Neural progenitor cell (in vitro differentiated cells): ENCODE results near the gene ABCA3. TPM values are rescaled to one million over a fixed set of nuclear protein-coding genes. Genes with fewer than 3 reads are reported as not detected.

Experiments used
- DNase-seq: peaks from one replicate; pipeline ENCODE4 v3.0.0-alpha.2; 2016; ENCODE audit warnings: low spot score
- H2AFZ ChIP-seq: fragments of 200-600 bp; sonication (generic); replicated peaks from 2 replicates; pipeline ENCODE4 v1.6.1; 2016; ENCODE audit warnings: antibody characterized with exemption
- H3F3A ChIP-seq: fragments of 200-600 bp; sonication (generic); 2 replicates; pipeline ENCODE4 v1.6.1; 2016; ENCODE audit warnings: antibody characterized with exemption, low read depth
- H3K27ac ChIP-seq: fragments of 200-600 bp; sonication (generic); 2 replicates; pipeline ENCODE4 v1.5.1; 2016; ENCODE audit warnings: mild to moderate bottlenecking
- H3K27me3 ChIP-seq: fragments of 200-600 bp; sonication (generic); 2 replicates; pipeline ENCODE4 v1.6.1; 2016; ENCODE audit warnings: mild to moderate bottlenecking, moderate library complexity
- H3K36me3 ChIP-seq: fragments of 200-600 bp; sonication (generic); 2 replicates; pipeline ENCODE4 v1.5.1; 2016
- H3K4me1 ChIP-seq: fragments of 200-600 bp; sonication (generic); 2 replicates; pipeline ENCODE4 v1.6.1; 2016; ENCODE audit warnings: mixed run types
- H3K4me2 ChIP-seq: fragments of 200-600 bp; sonication (generic); 2 replicates; pipeline ENCODE4 v1.6.1; 2016
- H3K4me3 ChIP-seq: fragments of 200-600 bp; sonication (generic); 2 replicates; pipeline ENCODE4 v1.5.1; 2016
- H3K79me2 ChIP-seq: fragments of 200-600 bp; sonication (generic); 2 replicates; pipeline ENCODE4 v1.6.1; 2016; ENCODE audit warnings: low read depth
- H3K9ac ChIP-seq: fragments of 200-600 bp; sonication (generic); 2 replicates; pipeline ENCODE4 v1.6.1; 2016
- H3K9me3 ChIP-seq: fragments of 200-600 bp; sonication (generic); 2 replicates; pipeline ENCODE4 v1.5.1; 2016; ENCODE audit warnings: low read depth
- H4K20me1 ChIP-seq: fragments of 200-600 bp; sonication (generic); 2 replicates; pipeline ENCODE4 v1.6.1; 2016; ENCODE audit warnings: low read depth
- H3K27ac Mint-ChIP-seq: 3 replicates; pipeline ENCODE4 v1.8.0; 2021; ENCODE audit warnings: mixed read lengths
- H3K27me3 Mint-ChIP-seq: 2 replicates; pipeline ENCODE4 v1.8.0; 2022; ENCODE audit warnings: low read depth, mild to moderate bottlenecking, inconsistent platforms, moderate library complexity, mixed read lengths; ENCODE audit not compliant: insufficient read depth
- H3K36me3 Mint-ChIP-seq: 3 replicates; pipeline ENCODE4 v1.8.0; 2021; ENCODE audit warnings: mixed read lengths
- H3K4me1 Mint-ChIP-seq: 3 replicates; pipeline ENCODE4 v1.8.0; 2021; ENCODE audit warnings: mixed read lengths
- H3K4me3 Mint-ChIP-seq: 3 replicates; pipeline ENCODE4 v1.8.0; 2021; ENCODE audit warnings: mild to moderate bottlenecking, moderate library complexity, mixed read lengths
- H3K9me3 Mint-ChIP-seq: 3 replicates; pipeline ENCODE4 v1.8.0; 2020; ENCODE audit warnings: mixed read lengths
- CTCF ChIP-seq: fragments of 200-600 bp; sonication (generic); IDR thresholded peaks from 2 replicates; pipeline ENCODE4 v1.5.1; 2017; ENCODE audit warnings: antibody characterized with exemption, mild to moderate bottlenecking
- EZH2 ChIP-seq: fragments of 200-600 bp; sonication (generic); IDR thresholded peaks from 2 replicates; pipeline ENCODE4 v1.6.1; 2017; ENCODE audit warnings: antibody characterized with exemption, mild to moderate bottlenecking, moderate library complexity
- EZH2phosphoT487 ChIP-seq: fragments of 200-600 bp; sonication (generic); IDR thresholded peaks from 2 replicates; pipeline ENCODE4 v1.6.1; 2017; ENCODE audit warnings: antibody characterized with exemption
- total RNA-seq: library from RNA; depleted of rRNA; stranded (reverse); fragments of >200 nt; gene quantifications from 2 replicates; pipeline ENCODE4 v1.2.3, GENCODE V29; 2015; ENCODE audit warnings: low replicate concordance

The ABCA3 gene
- total RNA-seq, 1 donor from 2014 or later, result 9.7 TPM

DNA sequence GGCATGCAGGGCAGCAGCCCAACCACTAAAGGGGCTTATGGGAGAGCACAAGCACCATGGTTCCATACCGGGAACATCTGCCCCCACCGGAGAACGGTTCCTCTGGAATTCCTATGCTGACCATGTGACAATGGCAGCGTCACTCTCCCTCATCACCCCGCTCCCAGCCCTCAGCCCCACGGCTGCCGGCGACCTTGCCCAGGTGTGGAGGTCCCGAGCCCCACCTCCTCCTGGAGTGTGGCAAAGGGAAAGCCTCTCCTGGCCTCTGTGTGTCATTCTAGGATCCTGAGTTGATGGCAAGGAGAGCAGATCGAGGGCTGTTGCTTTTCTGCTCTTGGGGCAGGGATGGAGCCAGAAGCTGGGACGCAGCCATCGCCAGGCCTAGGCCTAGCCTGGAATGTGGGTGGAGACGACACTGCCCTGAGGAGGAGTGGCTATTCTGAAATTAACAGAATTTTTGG is 54.8 kb downstream of the ABCA3 start:
- Mint-ChIP-seq H3K27me3 (peaks cover 2% of the 10 kb centered on the region), H3K4me1 (no peaks in the 10 kb centered on the region), H3K27ac (no peak overlapping the region)

DNA sequence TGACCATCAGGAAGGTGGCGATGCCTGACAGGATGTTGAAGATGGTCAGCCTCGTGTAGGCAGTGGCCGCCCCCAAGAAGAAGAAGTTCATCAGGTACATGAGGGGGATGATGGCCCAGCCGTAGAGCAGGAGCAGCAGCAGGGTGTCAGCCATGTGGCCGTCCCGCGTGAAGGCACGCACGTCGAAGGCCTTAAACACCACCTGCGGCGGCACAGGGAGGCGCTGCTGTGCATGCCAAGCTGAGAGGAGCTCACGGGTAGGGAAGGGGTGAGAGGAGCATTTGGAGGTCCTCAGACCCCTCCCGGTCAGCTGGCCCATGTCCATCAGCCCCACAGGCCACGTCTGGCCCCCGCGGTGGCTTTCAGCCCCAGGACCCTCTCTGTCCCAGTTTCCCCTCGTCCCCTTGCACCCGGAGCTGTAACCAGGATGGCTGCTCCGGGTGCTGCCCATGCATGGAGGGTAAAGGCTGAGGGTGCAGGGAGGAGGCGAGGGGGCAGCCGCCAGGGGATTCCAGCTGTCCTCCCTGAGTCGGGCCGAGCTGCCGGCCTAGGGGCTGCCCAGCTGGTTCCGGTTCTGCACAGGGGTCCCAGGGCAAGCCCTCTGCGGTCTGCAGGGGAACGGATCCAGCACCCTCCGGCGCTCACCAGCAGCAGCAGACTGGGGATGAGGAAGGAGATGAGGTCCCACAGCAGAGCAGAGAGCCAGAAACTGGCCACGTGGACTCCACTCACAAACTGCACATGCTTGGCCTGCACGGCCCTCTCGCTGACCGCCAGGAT is 55.5 kb downstream of the ABCA3 start:
- no peak overlapping the region for H3K9ac ChIP-seq
- no peaks in the 10 kb centered on the region for H3K27me3 ChIP-seq
- H3K4me2 ChIP-seq, result no peak overlapping the region
- H3K79me2 ChIP-seq, result no peaks in the 10 kb centered on the region
- no peaks in the 10 kb centered on the region for H3K36me3 ChIP-seq
- Mint-ChIP-seq H3K27ac (no peak overlapping the region), H3K9me3 (no peaks in the 10 kb centered on the region), H3K4me3 (no peak overlapping the region), H3K27me3 (peaks cover 2% of the 10 kb centered on the region), H3K4me1 (no peaks in the 10 kb centered on the region), H3K36me3 (peaks cover 3% of the 10 kb centered on the region)
- TF ChIP-seq EZH2phosphoT487 (no peak), EZH2 (no peak), CTCF (no peak)
- no peaks in the 10 kb centered on the region for H3K9me3 ChIP-seq
- H3F3A ChIP-seq, result no peaks in the 10 kb centered on the region
- no peaks in the 10 kb centered on the region for H4K20me1 ChIP-seq
- DNase-seq, result no peak
- H3K4me3 ChIP-seq, result no peak overlapping the region
- H3K4me1 ChIP-seq, result no peaks in the 10 kb centered on the region
- no peak overlapping the region for H2AFZ ChIP-seq
- H3K27ac ChIP-seq, result no peak overlapping the region

More for the DNA sequence above, 54.8 kb downstream of the ABCA3 start:
- peaks cover 3% of the 10 kb centered on the region for H3K36me3 Mint-ChIP-seq
- Histone ChIP-seq H3K9me3 (no peaks in the 10 kb centered on the region), H3F3A (no peaks in the 10 kb centered on the region), H3K4me1 (no peaks in the 10 kb centered on the region), H3K4me3 (no peak overlapping the region), H3K9ac (no peak overlapping the region), H4K20me1 (no peaks in the 10 kb centered on the region), H3K4me2 (no peak overlapping the region), H2AFZ (no peak overlapping the region), H3K79me2 (no peaks in the 10 kb centered on the region), H3K27me3 (no peaks in the 10 kb centered on the region), H3K36me3 (no peaks in the 10 kb centered on the region), H3K27ac (no peak overlapping the region)
- H3K9me3 Mint-ChIP-seq, result no peaks in the 10 kb centered on the region
- DNase-seq, result no peak
- TF ChIP-seq EZH2phosphoT487, result no peak
- no peak for TF ChIP-seq CTCF
- TF ChIP-seq EZH2, result no peak
- no peak overlapping the region for H3K4me3 Mint-ChIP-seq

- no peak overlapping the region for H3K27ac Mint-ChIP-seq
- peaks cover 3% of the 10 kb centered on the region for H3K36me3 Mint-ChIP-seq
- H3F3A ChIP-seq, result no peaks in the 10 kb centered on the region
- no peaks in the 10 kb centered on the region for H4K20me1 ChIP-seq
- no peak overlapping the region for H3K27ac ChIP-seq
- H3K27me3 ChIP-seq, result no peaks in the 10 kb centered on the region
- peak overlapping the region; percentile 34 for H3K4me3 Mint-ChIP-seq
- no peaks in the 10 kb centered on the region for H3K4me1 ChIP-seq
- no peaks in the 10 kb centered on the region for H3K4me1 Mint-ChIP-seq
- H3K4me3 ChIP-seq, result no peak overlapping the region
- no peak overlapping the region for H2AFZ ChIP-seq
- no peak overlapping the region for H3K9ac ChIP-seq
- no peaks in the 10 kb centered on the region for H3K9me3 ChIP-seq
- no peak overlapping the region for H3K4me2 ChIP-seq
- TF ChIP-seq EZH2, result no peak
- no peak for TF ChIP-seq CTCF
- TF ChIP-seq EZH2phosphoT487, result no peak
- no peaks in the 10 kb centered on the region for H3K27me3 Mint-ChIP-seq
- H3K79me2 ChIP-seq, result no peaks in the 10 kb centered on the region
- H3K36me3 ChIP-seq, result no peaks in the 10 kb centered on the region
- no peaks in the 10 kb centered on the region for H3K9me3 Mint-ChIP-seq
- no peak for DNase-seq
Observed at GRCh38 chr16:2284001-2284770, 56.3 kb downstream of the ABCA3 start.
